Measurements from ENCODE around the gene IP6K1. TPM values are rescaled to one million over a fixed set of nuclear protein-coding genes. Genes with fewer than 3 reads are reported as not detected.

The IP6K1 gene
- total and polyA plus RNA-seq, 10 of the 15 experiments (the other 5 are each of a cell fraction or from before 2014, with no cell fraction given): 1.3 to 30.6 (median 18.2) TPM

- TF ChIP-seq PRDM15 (CRISPR knock-in tag; IDR thresholded peaks at IDR 0.05) (no peak), CBFB (IDR thresholded peaks at IDR 0.05; ENCODE audit: low read depth) (0 out of 2 replicates have a peak, but pooled peaks have one; percentile 4), MEF2B (IDR thresholded peaks at IDR 0.05; ENCODE audit: partially characterized antibody, poor library complexity, severe bottlenecking) (no peak), NFYA (IDR thresholded peaks at IDR 0.05; ENCODE audit: borderline replicate concordance, low read depth, low read length) (no peak), EZH2 (IDR thresholded peaks at IDR 0.05; ENCODE audit: borderline replicate concordance, control insufficient read depth, low read depth, low read length) (no peak), CHD2 (IDR thresholded peaks at IDR 0.05; ENCODE audit: borderline replicate concordance, low read depth, low read length) (no peak), TBL1XR1 (IDR thresholded peaks at IDR 0.05; ENCODE audit: low read depth, low read length) (no peak), ESRRA (IDR thresholded peaks at IDR 0.05; ENCODE audit: low read length) (no peak), CEBPB (IDR thresholded peaks at IDR 0.05; ENCODE audit: borderline replicate concordance in 1 of 2, low read depth in 2 of 2, low read length in 2 of 2) (no peak), PML (IDR thresholded peaks at IDR 0.05; ENCODE audit: low read length) (no peak), IKZF2 (IDR thresholded peaks at IDR 0.05) (no peak), HDGF (IDR thresholded peaks at IDR 0.05) (no peak), CBX3 (IDR thresholded peaks at IDR 0.05; ENCODE audit: borderline replicate concordance, low read depth) (no peak), RELB (IDR thresholded peaks at IDR 0.05; ENCODE audit: low read depth) (no peak), CHD4 (IDR thresholded peaks at IDR 0.05) (no peak), ASH2L (IDR thresholded peaks at IDR 0.05; ENCODE audit: borderline replicate concordance, low read depth) (no peak), ATF3 (IDR thresholded peaks at IDR 0.05; ENCODE audit: borderline replicate concordance, extremely low read depth, low read depth, low read length) (peak; percentile 46; the same call in 1 of the 2 replicates), CREB1 (IDR thresholded peaks at IDR 0.05; ENCODE audit: low read depth) (no peak), MLLT1 (IDR thresholded peaks at IDR 0.05) (0 out of 2 replicates have a peak, but pooled peaks have one; percentile 24), SREBF1 (IDR thresholded peaks at IDR 0.05; ENCODE audit: low read length) (no peak), CTCF (IDR thresholded peaks at IDR 0.05 in 2 of 3, conservative IDR thresholded peaks at IDR 0.05 in 1 of 3; ENCODE audit: control insufficient read depth in 2 of 3, extremely low read depth in 1 of 3, insufficient read depth in 1 of 3, low read depth in 3 of 3, low read length in 3 of 3) (no peak)
These were observed 63.1 kb downstream of the IP6K1 start (continued) for GRCh38 chr3:49723296-49723627.
